Panc1 (cell line): ENCODE data around the gene MYLK. TPM values are rescaled to one million over a fixed set of nuclear protein-coding genes. Genes with fewer than 3 reads are reported as not detected.

Experiments
- ATAC-seq: fragments of 200-7000 bp; cut with Tn5 transposase; 2 replicates; pipeline ENCODE4 v1.9.1; 2020; ENCODE audit warnings: mild to moderate bottlenecking, moderate library complexity
- BruUV-seq: library from RNA; stranded (reverse); fragments of 400-500 nt; replicated peaks from 2 replicates; lab custom pipeline; 2021; lab: Mats Ljungman, UMichigan
- CTCF ChIA-PET: fragments of 300-600 bp; sonication (Branson Sonifier 250); formaldehyde crosslinking; loops from one replicate; lab custom pipeline; 2022; ENCODE audit warnings: antibody characterized with exemption; lab: Charles Lee
- POLR2A ChIA-PET: fragments of 300-600 bp; sonication (Branson Sonifier 250); formaldehyde crosslinking; loops from one replicate; lab custom pipeline; 2022; ENCODE audit warnings: antibody characterized with exemption; lab: Charles Lee
- DNase-seq: peaks from one replicate; pipeline ENCODE4 v3.0.0-alpha.2; 2010; ENCODE audit warnings: low read depth, low spot score
- H3K27ac ChIP-seq: 2 replicates; pipeline ENCODE4 v1.5.1; 2011; ENCODE audit warnings: mild to moderate bottlenecking, low read length, inconsistent platforms
- H3K27me3 ChIP-seq: fragments of 200-500 bp; sonication (Bioruptor generic); 2 replicates; pipeline ENCODE4 v1.6.0; 2014; ENCODE audit warnings: low read length, inconsistent platforms; ENCODE audit not compliant: control insufficient read depth, insufficient read depth
- H3K36me3 ChIP-seq: fragments of 200-500 bp; sonication (Bioruptor generic); 2 replicates; pipeline ENCODE4 v1.5.1; 2014; ENCODE audit warnings: inconsistent platforms, mild to moderate bottlenecking, low read length, moderate library complexity; ENCODE audit not compliant: control insufficient read depth, insufficient read depth
- H3K4me1 ChIP-seq: 2 replicates; pipeline ENCODE4 v1.5.1; 2011; ENCODE audit warnings: inconsistent platforms, mild to moderate bottlenecking, low read length, moderate library complexity; ENCODE audit not compliant: control insufficient read depth, insufficient read depth
- H3K4me3 ChIP-seq, 2 experiments: 2 replicates each; pipeline ENCODE4 v1.5.1; 2011 to 2012; ENCODE audit warnings: low read depth in 2 of 2, low read length in 2 of 2, mild to moderate bottlenecking in 2 of 2, inconsistent platforms in 1 of 2, moderate library complexity in 1 of 2
- H3K9me3 ChIP-seq: fragments of 200-500 bp; sonication (Bioruptor generic); 2 replicates; pipeline ENCODE4 v1.5.1; 2014; ENCODE audit warnings: low read depth, mild to moderate bottlenecking, inconsistent platforms, low read length, moderate library complexity; ENCODE audit not compliant: control insufficient read depth, insufficient read depth
- CTCF ChIP-seq: fragments of 450-650 bp; IDR thresholded peaks from 2 replicates; pipeline ENCODE4 v1.5.1; 2017; ENCODE audit warnings: mild to moderate bottlenecking
- POLR2AphosphoS5 ChIP-seq: IDR thresholded peaks from 2 replicates; pipeline ENCODE4 v1.6.1; 2012; ENCODE audit warnings: mild to moderate bottlenecking, low read depth, low read length, moderate library complexity
- REST ChIP-seq, 2 experiments: IDR thresholded peaks; 2 replicates each; pipeline ENCODE4 v1.6.1; 2011 to 2012; ENCODE audit warnings: low read depth in 2 of 2, control low read depth in 1 of 2, low read length in 1 of 2, mild to moderate bottlenecking in 1 of 2, moderate library complexity in 1 of 2; ENCODE audit not compliant: insufficient read depth in 1 of 2
- SIN3A ChIP-seq: IDR thresholded peaks from 2 replicates; pipeline ENCODE4 v1.6.1; 2012; ENCODE audit warnings: low read depth, mild to moderate bottlenecking, low read length, moderate library complexity, borderline replicate concordance; ENCODE audit not compliant: insufficient read depth
- TCF7L2 ChIP-seq: IDR thresholded peaks from 2 replicates; pipeline ENCODE4 v1.6.1; 2011; ENCODE audit warnings: mild to moderate bottlenecking, low read depth, low read length, inconsistent platforms
- in situ Hi-C: cut with HindIII; loops from 2 replicates; pipeline ENCODE4 v1.10.0; 2016; ENCODE audit warnings: low sequenced_read_pairs, low pct_unique_long_range_greater_than_20kb
- intact Hi-C: fragments of 100-400 bp; cut with micrococcal nuclease; formaldehyde crosslinking; loops from one replicate; pipeline ENCODE4 v1.10.0; 2022; ENCODE audit not compliant: unreplicated experiment
- total RNA-seq: library from RNA; stranded (reverse); gene quantifications from one replicate; pipeline ENCODE4 v1.2.1, GENCODE V29; 2021; ENCODE audit not compliant: unreplicated experiment

Gene MYLK
- total RNA-seq, 1 experiment from 2014 or later = 29.7 TPM

- Histone ChIP-seq H3K36me3 (no peaks in the 10 kb centered on the region), H3K27ac (no peak overlapping the region), H3K9me3 (no peaks in the 10 kb centered on the region), H3K27me3 (no peaks in the 10 kb centered on the region), H3K4me1 (no peaks in the 10 kb centered on the region), H3K4me3 (no peak overlapping the region)
- in situ Hi-C loops = no loop called here
- ATAC-seq = no peak
- intact Hi-C loops = no loop called here
- no TSS peak for BruUV-seq
- TF ChIP-seq REST (IDR thresholded peaks at IDR 0.05; ENCODE audit: insufficient read depth in 1 of 2, low read depth in 2 of 2, low read length in 1 of 2) (no peak), SIN3A (no peak), CTCF (no peak), TCF7L2 (no peak), POLR2AphosphoS5 (no peak)
- ChIA-PET POLR2A (no interaction called here), CTCF (interaction anchor here (0.8 kb wide), 1 partner anchor 68 kb away, joined by 3 read pairs; no protein-coding TSS in a partner anchor)
- DNase-seq = no peak
These were observed 228.7 kb downstream of the MYLK start for GRCh38 chr3:123655400-123655799.

GRCh38 chr3:123653221-123653682, 230.9 kb downstream of the MYLK start:
- intact Hi-C loops = loop anchor here (2.0 kb wide), 2 partner anchors 50 to 70 kb away; no protein-coding TSS in a partner anchor
- DNase-seq (no peak), ATAC-seq (peak; percentile 24; the same call in 1 of the 2 replicates)
- H3K4me3 ChIP-seq = no peak overlapping the region
- ChIA-PET CTCF (interaction anchor here (1.0 to 3.4 kb wide), 5 partner anchors 46 to 327 kb away, joined by 3 to 27 read pairs (median 4); no protein-coding TSS in a partner anchor), POLR2A (no interaction called here)
- no peak overlapping the region for H3K27ac ChIP-seq
- TF ChIP-seq REST (IDR thresholded peaks at IDR 0.05; ENCODE audit: insufficient read depth in 1 of 2, low read depth in 2 of 2, low read length in 1 of 2) = no peak
- TF ChIP-seq SIN3A = no peak
- TF ChIP-seq POLR2AphosphoS5 = no peak
- TF ChIP-seq CTCF = no peak
- no peak for TF ChIP-seq TCF7L2
- BruUV-seq = no TSS peak
- no peaks in the 10 kb centered on the region for H3K36me3 ChIP-seq
- H3K4me1 ChIP-seq = no peaks in the 10 kb centered on the region
- in situ Hi-C loops = no loop called here
- H3K27me3 ChIP-seq = no peaks in the 10 kb centered on the region
- H3K9me3 ChIP-seq = no peaks in the 10 kb centered on the region
